Measurements from ENCODE around the gene RPL5.

RPL5 gene

DNA sequence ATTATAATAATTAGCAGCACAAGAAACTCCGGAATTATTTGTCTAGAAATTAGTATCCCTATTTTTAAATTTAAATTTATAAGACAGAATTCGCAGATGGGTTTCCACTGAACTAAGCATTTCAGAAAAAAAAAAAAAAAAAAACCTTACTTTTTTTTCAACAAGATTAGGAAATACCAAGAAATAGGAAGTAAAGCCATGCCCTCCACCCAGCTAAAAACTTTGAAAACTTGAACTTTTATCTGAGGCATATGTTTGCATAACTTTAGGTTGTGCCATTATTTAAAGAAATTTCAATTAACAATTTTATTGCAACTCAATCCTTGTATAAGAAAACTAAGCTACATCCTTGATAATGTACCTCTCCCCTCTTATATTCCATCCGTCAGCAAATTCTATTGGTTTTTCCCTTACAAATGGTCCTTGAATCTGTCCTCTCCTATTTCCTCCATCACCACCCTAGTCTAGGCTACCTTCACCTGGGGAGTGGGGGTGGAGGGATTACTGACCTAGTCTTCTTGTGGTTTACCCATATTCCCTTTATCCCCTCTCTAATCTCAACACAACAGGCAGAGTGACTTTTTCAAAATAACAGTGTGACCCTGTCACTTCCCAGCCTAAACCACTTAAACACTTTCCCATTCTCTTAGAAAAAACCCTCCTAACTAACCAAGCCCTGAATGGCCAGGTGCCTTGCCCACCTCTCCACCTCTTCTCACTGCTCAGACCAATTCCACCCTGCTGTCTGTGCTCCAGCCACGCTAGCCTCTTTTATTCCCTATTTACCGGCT, 45.5 kb upstream of the RPL5 start:
- Histone ChIP-seq H3K4me1 (ENCODE audit: control insufficient read depth, insufficient read depth, low read length) (no peaks in the 10 kb centered on the region), H3K27ac (ENCODE audit: extremely low read depth, low read depth, low read length) (no peak overlapping the region), H3K36me3 (ENCODE audit: control insufficient read depth in 2 of 2, insufficient read depth in 1 of 2, low read length in 2 of 2) (no peaks in the 10 kb centered on the region; a peak in 1 of 3 replicates), H3K4me3 (ENCODE audit: low read depth, low read length) (no peak overlapping the region), H3K9me3 (ENCODE audit: control insufficient read depth, insufficient read depth, low read depth, low read length) (no peaks in the 10 kb centered on the region)
- CTCF ChIA-PET, result interaction anchor here (0.6 to 4.1 kb wide), 3 partner anchors 11 to 37 kb away, joined by 3 to 18 read pairs (median 3); no protein-coding TSS in a partner anchor
- POLR2A ChIA-PET, result interaction anchor here (2.1 to 3.5 kb wide), 2 partner anchors 10 to 46 kb away, joined by 7 to 24 read pairs; partner anchors contain the start of gene RPL5
- TF ChIP-seq ZNF449 (tag by site-specific recombination; IDR thresholded peaks at IDR 0.05), result no peak
- no peak for TF ChIP-seq ZIC2 (tag by site-specific recombination; IDR thresholded peaks at IDR 0.05)
- no peak for TF ChIP-seq ZNF341 (tag by site-specific recombination; IDR thresholded peaks at IDR 0.05; ENCODE audit: low read depth)
- TF ChIP-seq ZNF549 (tag by site-specific recombination; IDR thresholded peaks at IDR 0.05), result no peak
- TF ChIP-seq ZNF777 (tag by site-specific recombination; IDR thresholded peaks at IDR 0.05; ENCODE audit: borderline replicate concordance), result no peak
- peak; percentile 58 for TF ChIP-seq MYNN (tag by site-specific recombination; IDR thresholded peaks at IDR 0.05; ENCODE audit: borderline replicate concordance)
- TF ChIP-seq ZNF140 (tag by site-specific recombination; IDR thresholded peaks at IDR 0.05), result no peak
- TF ChIP-seq PRDM10 (tag by site-specific recombination; IDR thresholded peaks at IDR 0.05), result peak; percentile 97

DNA sequence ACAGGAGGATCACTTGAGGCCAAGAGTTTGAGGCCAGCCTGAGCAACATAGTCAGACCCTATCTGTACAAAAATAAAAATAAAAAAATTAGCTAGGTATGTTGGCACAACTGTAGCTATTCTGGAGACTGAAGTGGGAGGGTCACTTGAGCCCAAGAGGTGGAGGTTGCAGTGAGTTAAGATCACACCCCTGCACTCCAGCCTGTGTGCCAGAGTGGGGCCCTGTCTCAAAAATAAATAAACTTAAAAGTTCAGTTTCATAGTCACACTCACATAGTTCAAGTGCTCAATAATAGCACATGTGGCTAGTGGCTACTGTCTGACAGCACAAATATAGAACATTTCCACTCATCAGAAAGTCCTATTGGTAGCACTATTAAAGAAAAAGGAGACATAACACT, 41.8 kb upstream of the RPL5 start:
- H3K9me3 ChIP-seq (ENCODE audit: control insufficient read depth, insufficient read depth, low read depth, low read length), result no peaks in the 10 kb centered on the region
- CTCF ChIA-PET, result interaction anchor here (0.6 kb wide), 1 partner anchor 27 kb away, joined by 3 read pairs; no protein-coding TSS in a partner anchor
- H3K4me3 ChIP-seq (ENCODE audit: low read depth, low read length), result no peak overlapping the region
- POLR2A ChIA-PET, result interaction anchor here (0.7 kb wide), 1 partner anchor 497 kb away, joined by 5 read pairs; no protein-coding TSS in a partner anchor
- peaks cover 5% of the 10 kb centered on the region for H3K4me1 ChIP-seq (ENCODE audit: control insufficient read depth, insufficient read depth, low read length)
- no peak overlapping the region for H3K27ac ChIP-seq (ENCODE audit: extremely low read depth, low read depth, low read length)
- H3K36me3 ChIP-seq (ENCODE audit: control insufficient read depth in 2 of 2, insufficient read depth in 1 of 2, low read length in 2 of 2), result no peaks in the 10 kb centered on the region
- TF ChIP-seq, protein P1, sequence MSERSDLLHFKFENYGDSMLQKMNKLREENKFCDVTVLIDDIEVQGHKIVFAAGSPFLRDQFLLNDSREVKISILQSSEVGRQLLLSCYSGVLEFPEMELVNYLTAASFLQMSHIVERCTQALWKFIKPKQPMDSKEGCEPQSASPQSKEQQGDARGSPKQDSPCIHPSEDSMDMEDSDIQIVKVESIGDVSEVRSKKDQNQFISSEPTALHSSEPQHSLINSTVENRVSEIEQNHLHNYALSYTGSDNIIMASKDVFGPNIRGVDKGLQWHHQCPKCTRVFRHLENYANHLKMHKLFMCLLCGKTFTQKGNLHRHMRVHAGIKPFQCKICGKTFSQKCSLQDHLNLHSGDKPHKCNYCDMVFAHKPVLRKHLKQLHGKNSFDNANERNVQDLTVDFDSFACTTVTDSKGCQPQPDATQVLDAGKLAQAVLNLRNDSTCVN (tag by site-specific recombination; optimal IDR thresholded peaks at IDR 0.05), result no peak
- TF ChIP-seq ZNF658 (tag by site-specific recombination; IDR thresholded peaks at IDR 0.05), result no peak
- no peak for TF ChIP-seq ZNF311 (tag by site-specific recombination; IDR thresholded peaks at IDR 0.05; ENCODE audit: borderline replicate concordance)
- TF ChIP-seq FEZF1 (tag by site-specific recombination; IDR thresholded peaks at IDR 0.05), result no peak

GRCh38 chr1:92790867-92791266, 41.0 kb upstream of the RPL5 start:
- CTCF ChIA-PET, result interaction anchor here (0.5 to 1.6 kb wide), 3 partner anchors 14 to 41 kb away, joined by 3 to 8 read pairs (median 4); no protein-coding TSS in a partner anchor
- H3K4me1 ChIP-seq (ENCODE audit: control insufficient read depth, insufficient read depth, low read length), result peaks cover 5% of the 10 kb centered on the region
- H3K36me3 ChIP-seq (ENCODE audit: control insufficient read depth in 2 of 2, insufficient read depth in 1 of 2, low read length in 2 of 2), result no peaks in the 10 kb centered on the region
- H3K9me3 ChIP-seq (ENCODE audit: control insufficient read depth, insufficient read depth, low read depth, low read length), result no peaks in the 10 kb centered on the region
- no peak overlapping the region for H3K27ac ChIP-seq (ENCODE audit: extremely low read depth, low read depth, low read length)
- H3K4me3 ChIP-seq (ENCODE audit: low read depth, low read length), result no peak overlapping the region
- POLR2A ChIA-PET, result interaction anchor here (0.6 to 0.7 kb wide), 2 partner anchors 20 to 498 kb away, joined by 5 to 6 read pairs; no protein-coding TSS in a partner anchor
- no peak for TF ChIP-seq KLF10 (tag by site-specific recombination; IDR thresholded peaks at IDR 0.05)
- no peak for TF ChIP-seq ZBTB7A (tag by site-specific recombination; IDR thresholded peaks at IDR 0.05; ENCODE audit: low read depth)
- TF ChIP-seq PRDM2 (tag by site-specific recombination; IDR thresholded peaks at IDR 0.05; ENCODE audit: borderline replicate concordance), result no peak
- TF ChIP-seq ZNF391 (tag by site-specific recombination; IDR thresholded peaks at IDR 0.05; ENCODE audit: borderline replicate concordance, low read depth), result no peak
- no peak for TF ChIP-seq KLF9 (tag by site-specific recombination; IDR thresholded peaks at IDR 0.05; ENCODE audit: low read depth)
